Stimulated activated CD4-positive, alpha-beta T cell treated with anti-CD3 and anti-CD28 coated beads, Interleukin-12 subunit alpha, Interleukin-12 subunit beta, amount 100 ng/mL, for 48 hours (primary cell): ENCODE measurements around the gene USP22.
"Not testable (repeated sequence)": the region's sequence is repeated elsewhere in the genome, so short reads cannot be mapped to it uniquely, and the experiment has no call there.

Experiments used
- DNase-seq, 3 donors: peaks; one replicate each; pipeline ENCODE4 v3.0.0-alpha.2; 2020; ENCODE audit warnings: low read depth in 2 of 3, low spot score in 1 of 3

Gene USP22

DNA sequence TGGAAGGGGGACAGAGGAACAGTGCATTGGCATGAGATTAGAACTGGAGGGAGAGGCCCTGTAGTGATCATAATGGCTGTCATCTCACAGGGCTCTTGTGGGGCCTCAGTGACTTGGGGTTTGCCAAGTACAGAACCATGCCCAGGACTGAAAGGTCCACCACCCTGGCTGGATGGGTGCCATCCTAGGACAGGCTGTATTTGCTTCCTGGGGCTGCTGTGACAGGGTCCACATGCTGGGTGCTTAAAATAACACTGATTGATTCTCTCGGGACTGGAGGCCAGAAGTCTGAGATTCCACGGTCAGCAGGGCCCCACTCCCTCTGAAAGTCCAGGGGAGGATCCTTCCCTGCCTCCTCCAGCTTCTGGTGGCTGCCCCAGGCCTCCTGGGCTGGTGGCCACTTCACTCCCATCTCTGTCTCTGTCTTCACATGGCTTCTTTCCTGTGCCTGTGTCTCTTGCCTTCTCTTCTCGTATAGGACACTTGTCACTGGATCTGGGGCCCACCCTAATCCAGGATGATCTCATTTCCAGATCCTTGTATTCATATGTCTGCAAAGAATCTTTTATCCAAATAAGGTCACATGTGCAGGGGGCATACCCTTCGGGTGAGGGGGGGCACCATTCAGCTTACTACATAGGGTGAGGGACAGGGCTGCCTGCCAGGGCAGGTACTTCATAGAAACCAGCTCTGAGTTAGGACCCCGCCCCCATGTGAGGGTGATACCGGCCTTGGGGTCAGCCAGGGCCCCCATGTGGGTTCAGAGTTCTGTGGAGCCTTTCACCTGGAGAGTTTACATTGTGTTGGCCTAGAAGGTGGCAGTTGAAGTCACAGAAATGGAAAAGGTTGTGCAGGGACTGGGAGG, 52.6 kb downstream of the USP22 start:
- no peak for DNase-seq

DNA sequence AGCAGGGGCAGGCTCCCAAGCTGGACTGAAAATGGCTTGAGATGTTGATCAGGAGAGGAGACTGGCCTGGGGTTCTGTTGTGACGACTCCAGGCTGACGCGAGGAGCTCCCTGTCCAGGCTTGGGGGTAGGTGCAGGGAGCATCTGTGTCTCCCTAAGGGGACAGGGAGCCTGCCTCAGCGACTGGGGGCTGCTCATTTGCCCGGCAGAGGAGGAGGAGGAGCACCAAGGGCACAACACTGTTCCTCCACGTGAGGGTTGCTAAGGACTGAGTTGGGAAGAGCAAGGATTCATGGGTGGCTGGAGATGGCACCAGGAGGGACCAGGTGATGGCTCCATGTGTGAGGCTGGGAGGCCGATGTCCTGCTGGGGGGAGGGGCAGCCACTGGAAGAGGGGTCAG, 53.3 kb downstream of the USP22 start:
- no peak for DNase-seq

GRCh38 chr17:20988896-20989295, 53.9 kb downstream of the USP22 start:
- no peak for DNase-seq

DNA sequence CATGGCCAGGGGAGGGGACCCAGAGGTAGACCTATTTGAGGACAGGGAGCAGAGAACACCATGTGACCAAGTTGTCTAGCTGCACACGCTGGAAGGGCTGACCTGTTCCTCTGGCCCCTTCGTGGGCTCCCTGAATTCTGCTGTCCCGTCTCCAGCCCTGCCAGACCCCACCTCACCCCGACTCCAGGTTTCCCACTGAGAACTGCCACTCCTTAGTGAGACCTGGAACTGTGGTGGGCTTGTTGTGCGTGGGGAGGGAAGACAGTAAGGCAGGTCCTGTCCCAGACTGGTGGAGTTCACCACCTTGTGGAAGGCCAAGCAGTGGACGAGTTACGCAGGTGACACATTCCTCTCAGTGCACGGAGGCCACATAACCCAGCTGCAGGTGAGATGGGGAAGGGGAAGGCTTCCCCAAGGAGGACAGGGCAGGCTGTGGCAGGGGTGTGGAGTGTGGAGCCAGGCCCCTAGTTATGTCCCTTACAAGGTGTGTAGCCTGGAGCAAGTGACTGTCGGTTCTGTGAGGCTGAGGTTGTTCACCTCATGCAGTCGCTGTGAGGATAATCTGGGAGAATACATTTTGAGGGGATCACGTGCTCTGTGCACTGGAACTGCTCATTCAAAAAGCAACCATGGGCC, 54.7 kb downstream of the USP22 start:
- DNase-seq: no peak

DNA sequence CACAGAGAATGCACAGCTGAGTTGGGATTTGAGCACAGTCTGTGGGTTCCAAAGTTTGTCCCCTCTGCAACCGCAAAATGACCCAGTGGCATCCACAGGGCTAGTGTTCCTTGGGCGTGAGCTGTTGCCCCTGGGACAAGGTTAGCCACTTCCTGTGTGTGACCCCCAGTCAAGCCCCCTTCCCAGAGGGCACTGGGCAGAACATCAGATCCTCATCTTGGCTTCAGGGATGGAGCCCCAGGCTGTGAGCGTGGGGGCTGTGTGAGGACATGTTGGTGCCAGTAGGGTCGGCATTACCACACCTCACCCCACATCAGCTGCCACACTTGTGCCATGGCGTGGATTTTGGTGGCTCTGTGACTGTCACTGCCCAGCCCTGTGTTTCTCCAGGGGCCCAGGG, 55.3 kb downstream of the USP22 start:
- DNase-seq: no peak

DNA sequence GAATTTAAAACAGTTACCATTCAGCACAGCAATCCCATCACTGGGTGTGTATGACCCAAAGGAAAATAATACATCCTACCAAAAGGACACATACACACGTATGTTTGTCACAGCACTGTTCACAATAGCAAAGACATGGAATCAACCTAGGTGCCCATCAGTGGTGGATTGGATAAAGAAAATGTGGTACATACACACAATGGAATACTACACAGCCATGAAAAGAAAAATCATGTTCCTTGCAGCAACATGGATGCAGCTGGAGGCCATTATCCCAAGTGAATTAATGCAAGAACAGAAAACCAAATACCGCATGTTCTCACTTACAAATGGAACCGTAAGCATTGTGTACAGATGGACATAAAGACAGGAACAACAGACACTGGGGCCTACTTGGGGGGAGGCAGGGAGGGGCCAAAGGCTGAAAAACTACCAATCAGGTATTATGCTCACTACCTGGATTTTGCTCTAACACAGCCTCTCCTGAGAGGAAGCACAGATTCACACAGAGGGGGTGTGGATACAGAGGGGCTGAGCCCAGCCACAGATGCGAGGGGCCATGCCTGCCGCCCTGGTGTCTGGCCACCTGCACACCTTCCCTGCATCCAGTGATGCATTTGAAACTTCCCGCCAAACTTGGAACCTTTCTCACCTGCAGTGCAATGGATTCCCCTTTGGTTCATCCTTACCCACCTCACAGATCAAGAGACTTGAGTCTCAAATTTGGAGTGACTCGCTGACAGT, 55.9 kb downstream of the USP22 start:
- DNase-seq: no peak

DNA sequence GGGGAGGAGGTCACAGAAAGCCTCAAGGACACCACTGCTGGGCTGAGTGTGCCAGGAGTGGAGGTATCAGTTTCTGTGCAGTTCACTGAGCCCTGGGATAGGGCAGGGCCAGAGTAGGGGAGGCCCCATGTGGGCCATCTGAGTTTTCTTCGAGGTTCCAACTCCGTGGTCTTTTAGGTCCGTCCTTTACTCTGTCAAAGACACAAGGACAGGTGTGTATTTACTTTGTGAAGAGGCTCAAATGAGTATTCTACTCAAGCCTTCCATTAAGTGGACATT, 59.5 kb downstream of the USP22 start:
- no peak for DNase-seq

DNA sequence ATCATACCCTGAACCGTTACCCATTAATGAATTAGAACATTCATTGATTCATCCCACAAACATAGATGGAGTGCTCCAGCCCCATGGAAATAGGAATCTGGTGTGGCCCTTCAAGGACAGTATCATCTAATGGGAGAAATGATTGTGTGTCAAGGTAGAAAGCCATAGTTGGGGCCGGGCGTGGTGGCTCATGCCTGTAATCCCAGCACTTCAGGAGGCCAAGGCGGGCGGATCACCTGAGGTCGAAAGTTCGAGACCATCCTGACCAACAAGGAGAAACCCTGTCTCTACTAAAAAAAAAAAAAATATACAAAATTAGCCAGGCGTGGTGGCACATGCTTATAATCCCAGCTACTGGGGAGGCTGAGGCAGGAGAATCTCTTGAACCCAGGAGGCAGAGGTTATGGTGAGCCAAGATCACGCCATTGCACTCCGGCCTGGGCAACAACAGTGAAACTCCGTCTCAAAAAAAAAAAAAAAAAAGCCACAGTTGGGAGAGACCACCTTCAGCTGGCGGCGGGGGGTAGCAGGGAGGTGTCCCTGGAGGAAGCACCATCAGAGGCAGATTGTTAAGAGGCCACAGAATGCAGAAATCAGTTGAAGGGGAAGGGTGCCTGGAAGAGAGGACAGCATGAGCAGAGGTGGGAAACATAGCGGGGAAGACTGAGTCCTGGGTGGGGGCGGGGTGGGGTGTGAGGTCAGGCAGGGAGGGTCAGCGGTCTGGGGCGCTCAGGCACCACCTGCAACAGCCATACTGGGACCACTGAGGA, 60.0 kb downstream of the USP22 start:
- no peak for DNase-seq

GRCh38 chr17:20981046-20981920, 61.5 kb downstream of the USP22 start:
- DNase-seq: no peak

GRCh38 chr17:20979792-20980083, 63.1 kb downstream of the USP22 start:
- DNase-seq: no peak

DNA sequence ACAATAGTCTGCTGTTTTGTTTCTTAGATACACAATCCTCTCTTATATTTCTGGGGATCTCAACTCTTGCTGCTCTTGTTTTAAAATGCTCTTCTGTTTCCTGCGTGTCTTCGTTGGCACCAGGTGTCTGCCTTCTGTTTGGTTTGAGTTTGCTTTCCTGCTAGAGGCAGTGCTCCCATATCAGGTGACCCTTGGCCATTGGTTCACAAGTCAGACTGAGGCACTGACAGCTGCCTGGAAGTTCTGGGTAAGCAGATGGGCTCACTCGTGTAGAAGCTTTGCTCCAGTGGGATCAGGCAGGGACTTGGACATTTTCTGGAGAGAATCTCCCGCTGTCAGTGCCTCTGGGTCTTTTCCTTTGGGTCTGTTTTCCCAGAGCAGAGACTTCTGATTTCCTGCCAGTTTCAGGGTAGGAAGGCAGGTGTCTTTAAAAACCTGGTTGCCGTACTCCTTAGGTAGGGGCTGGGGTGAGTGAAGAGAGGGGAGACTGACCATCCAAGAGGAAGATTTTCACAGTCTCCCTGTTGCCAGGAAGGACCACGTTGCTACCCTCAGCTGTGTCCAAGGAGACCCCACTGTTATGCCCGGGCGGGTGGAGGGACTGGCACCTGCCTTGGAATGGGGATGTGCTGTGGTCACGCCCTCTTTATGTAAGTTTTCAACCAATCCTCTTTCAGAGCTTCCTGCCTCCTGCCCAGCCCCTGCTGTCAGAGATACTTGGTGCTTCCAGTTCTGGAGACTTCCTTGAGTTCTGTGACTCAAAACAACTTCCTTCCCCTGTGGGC, 63.6 kb downstream of the USP22 start:
- not testable (repeated sequence) for DNase-seq

GRCh38 chr17:20977609-20978253, 65.1 kb downstream of the USP22 start:
- DNase-seq: not testable (repeated sequence)

DNA sequence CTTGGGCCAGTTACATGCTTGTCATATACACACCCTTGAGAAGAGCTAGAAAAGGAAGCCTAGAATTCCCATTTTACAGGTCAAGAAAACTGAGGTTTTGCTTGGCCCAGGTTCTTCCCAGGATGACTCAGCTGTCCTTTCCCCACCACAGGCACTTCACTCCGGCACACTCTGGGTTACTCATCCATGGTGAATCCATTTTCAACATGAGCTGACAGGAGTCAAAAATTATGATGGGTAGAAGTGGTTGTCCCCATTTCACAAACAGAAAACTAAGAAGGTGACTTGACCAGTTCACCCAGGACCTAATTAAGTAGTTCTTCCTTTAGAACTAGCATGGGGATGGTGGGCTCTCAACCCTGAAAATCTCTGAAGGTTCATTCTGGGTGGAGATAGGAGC, 67.2 kb downstream of the USP22 start:
- no peak for DNase-seq

DNA sequence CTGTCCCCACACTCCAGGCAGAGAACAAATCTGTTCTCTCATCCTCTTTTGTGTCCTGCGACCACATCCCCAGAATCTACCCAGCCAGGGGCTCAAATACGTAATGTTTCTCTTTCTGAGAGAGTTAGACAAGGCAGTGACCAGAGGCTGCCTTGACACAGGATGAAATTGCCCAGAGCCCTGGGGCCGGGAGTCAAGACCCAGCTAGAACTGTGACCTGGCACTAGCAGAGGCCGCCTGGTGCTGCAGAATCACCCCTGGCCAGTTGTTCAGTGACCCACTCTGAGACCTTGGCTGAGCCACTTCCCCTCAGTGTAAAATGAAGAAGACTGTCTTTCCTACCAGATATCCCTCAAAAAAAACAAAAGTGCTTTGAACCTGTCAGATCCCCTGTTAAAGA, 72.5 kb downstream of the USP22 start:
- no peak for DNase-seq

DNA sequence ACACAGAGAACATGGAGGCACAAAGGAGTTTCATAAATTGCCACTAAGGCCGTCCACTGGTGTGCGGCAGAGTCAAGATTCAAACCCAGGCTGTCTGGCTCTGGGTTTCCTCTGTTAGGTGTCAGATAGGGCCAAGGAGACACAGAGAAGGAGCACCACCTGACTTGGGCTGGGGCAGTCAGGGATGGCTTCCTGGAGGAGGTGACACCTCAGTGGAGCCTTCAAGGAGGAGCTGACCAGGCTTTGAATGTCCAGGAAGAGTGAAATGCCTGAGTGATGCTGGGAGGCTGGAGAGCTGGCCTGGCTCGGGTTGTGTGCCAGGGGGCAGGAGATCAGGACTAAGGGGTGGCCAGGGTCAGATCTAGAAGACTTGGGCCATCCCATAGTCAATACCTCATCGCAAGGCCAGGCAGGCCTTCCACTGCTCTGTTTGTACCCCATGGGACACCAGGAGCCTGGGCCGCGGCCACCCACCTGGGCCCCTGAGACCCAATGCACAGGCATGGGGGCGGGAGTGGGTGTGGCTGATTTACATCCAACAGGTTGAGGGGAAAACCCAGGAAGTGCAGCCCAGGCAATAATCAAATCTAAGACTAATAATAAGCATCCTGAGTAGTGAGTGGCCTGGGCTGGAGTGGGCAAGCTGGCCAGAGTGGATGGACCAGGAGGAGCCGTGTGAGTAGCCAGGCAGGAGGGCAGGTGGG, 73.7 kb downstream of the USP22 start:
- DNase-seq: no peak

- DNase-seq: no peak
Observed at GRCh38 chr17:20967776-20968175, 75.0 kb downstream of the USP22 start.

GRCh38 chr17:20966870-20967269, 75.9 kb downstream of the USP22 start:
- DNase-seq: no peak

DNA sequence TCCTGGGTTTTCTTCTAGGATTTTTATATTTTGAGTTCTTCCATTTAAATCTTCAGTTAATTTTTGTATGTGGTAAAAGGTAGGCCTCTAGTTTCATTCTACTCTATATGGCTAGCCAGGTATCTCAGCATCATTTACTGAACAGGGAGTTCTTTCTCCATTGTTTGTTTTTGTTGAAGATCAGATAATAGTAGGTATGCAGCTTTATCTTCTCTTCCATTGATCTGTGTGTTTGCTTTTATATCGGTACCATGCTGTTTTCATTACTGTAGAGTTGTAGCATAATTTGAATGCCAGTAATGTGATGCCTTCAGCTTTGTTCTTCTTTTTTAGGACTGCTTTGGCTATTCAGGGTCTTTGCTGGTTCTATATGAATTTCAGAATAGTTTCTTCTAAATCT, 77.3 kb downstream of the USP22 start:
- DNase-seq: no peak

GRCh38 chr17:20961586-20961985, 81.2 kb downstream of the USP22 start:
- DNase-seq: no peak
